PC-9 (cell line): ENCODE measurements around the gene GRB14. TPM values are rescaled to one million over a fixed set of nuclear protein-coding genes. Genes with fewer than 3 reads are reported as not detected.
A peak's percentile ranks its signal among the peaks of the same experiment; 100 is the strongest.

Source experiments
- BruUV-seq: library from RNA; stranded (reverse); fragments of 400-500 nt; replicated peaks from 2 replicates; lab custom pipeline; 2021; lab: Mats Ljungman, UMichigan
- CTCF ChIA-PET: fragments of 300-600 bp; sonication (Branson Sonifier 250); formaldehyde crosslinking; loops from one replicate; lab custom pipeline; 2022; ENCODE audit warnings: antibody characterized with exemption; lab: Charles Lee
- POLR2A ChIA-PET: fragments of 300-600 bp; sonication (Branson Sonifier 250); formaldehyde crosslinking; loops from one replicate; lab custom pipeline; 2022; ENCODE audit warnings: antibody characterized with exemption; ENCODE audit not compliant: unreplicated experiment; lab: Charles Lee
- DNase-seq, 2 experiments: peaks; one replicate each; pipeline versions ENCODE4 v3.0.0 to v3.0.0-alpha.2; 2015 to 2022; ENCODE audit warnings: mixed read lengths in 1 of 2
- H2AFZ ChIP-seq: fragments of 200-600 bp; sonication (generic); 2 replicates; pipeline ENCODE4 v1.8.1; 2017; ENCODE audit warnings: antibody characterized with exemption
- H3F3A ChIP-seq: fragments of 200-600 bp; sonication (generic); 2 replicates; pipeline ENCODE4 v1.8.1; 2017; ENCODE audit warnings: antibody characterized with exemption, mild to moderate bottlenecking, low read depth; ENCODE audit not compliant: insufficient read depth
- H3K27ac ChIP-seq: fragments of 200-600 bp; sonication (generic); 2 replicates; pipeline ENCODE4 v1.6.1; 2016; ENCODE audit warnings: mixed run types
- H3K27me3 ChIP-seq: fragments of 200-600 bp; sonication (generic); 2 replicates; pipeline ENCODE4 v1.6.1; 2016; ENCODE audit warnings: low read depth, mixed run types; ENCODE audit not compliant: insufficient read depth
- H3K36me3 ChIP-seq: fragments of 200-600 bp; sonication (generic); 2 replicates; pipeline ENCODE4 v1.6.1; 2016; ENCODE audit warnings: low read depth, mixed run types
- H3K4me1 ChIP-seq: fragments of 200-600 bp; sonication (generic); replicated peaks from 2 replicates; pipeline ENCODE4 v1.6.1; 2016; ENCODE audit warnings: mixed run types; ENCODE audit not compliant: insufficient read depth
- H3K4me2 ChIP-seq: fragments of 200-600 bp; sonication (generic); 2 replicates; pipeline ENCODE4 v1.6.1; 2017; ENCODE audit warnings: mixed run types
- H3K4me3 ChIP-seq: fragments of 200-600 bp; sonication (generic); 2 replicates; pipeline ENCODE4 v1.6.1; 2016; ENCODE audit warnings: mixed run types
- H3K79me2 ChIP-seq: fragments of 200-600 bp; sonication (generic); 2 replicates; pipeline ENCODE4 v1.6.1; 2017; ENCODE audit warnings: low read depth, mixed run types
- H3K9me2 ChIP-seq: fragments of 200-600 bp; sonication (generic); 2 replicates; pipeline ENCODE4 v1.8.1; 2017; ENCODE audit warnings: mild to moderate bottlenecking; ENCODE audit not compliant: insufficient read depth
- H3K9me3 ChIP-seq: fragments of 200-600 bp; sonication (generic); 2 replicates; pipeline ENCODE4 v1.8.1; 2016; ENCODE audit warnings: low read depth; ENCODE audit not compliant: insufficient read depth
- H4K20me1 ChIP-seq: fragments of 200-600 bp; sonication (generic); 2 replicates; pipeline ENCODE4 v1.8.1; 2017; ENCODE audit not compliant: insufficient read depth
- EZH2 ChIP-seq: fragments of 200-600 bp; sonication (generic); IDR thresholded peaks from 2 replicates; pipeline ENCODE4 v1.8.0; 2017; ENCODE audit warnings: antibody characterized with exemption, low read depth
- intact Hi-C: fragments of 100-400 bp; cut with micrococcal nuclease; formaldehyde crosslinking; loops from one replicate; pipeline ENCODE4 v1.10.0; 2022; ENCODE audit not compliant: unreplicated experiment
- total RNA-seq: library from RNA; stranded (reverse); gene quantifications from 2 replicates; pipeline ENCODE4 v1.2.3, GENCODE V29; 2021
- TF ChIP-seq, protein P1 (sequence below): fragments of 200-600 bp; sonication (generic); conservative IDR thresholded peaks from 2 replicates; pipeline ENCODE4 v1.6.1; 2017; ENCODE audit warnings: mixed run types, antibody characterized with exemption, mild to moderate bottlenecking, moderate library complexity

The GRB14 gene
- total RNA-seq, 1 experiment from 2014 or later = 3.4 TPM

DNA sequence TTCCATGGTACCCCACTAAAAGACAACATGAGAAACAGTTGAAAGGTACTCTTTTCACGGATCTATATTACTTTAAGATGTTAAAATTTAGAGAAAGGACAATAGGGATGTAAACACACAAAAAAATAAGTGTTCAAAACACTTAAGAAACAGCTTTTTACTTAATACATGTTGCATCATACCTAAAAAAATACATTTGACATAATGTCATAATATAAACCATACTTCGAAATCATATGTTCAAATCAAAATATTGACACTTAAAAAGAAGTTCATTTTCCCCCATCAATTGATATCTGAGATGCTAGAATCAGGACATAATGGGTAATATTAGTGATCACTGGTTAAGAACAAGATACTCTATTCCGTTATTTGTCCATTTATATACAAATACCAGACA lies 124.9 kb downstream of the GRB14 start:
- ChIA-PET CTCF (interaction anchor here (0.8 kb wide), 1 partner anchor 406 kb away, joined by 3 read pairs; no protein-coding TSS in a partner anchor), POLR2A (no interaction called here)
- BruUV-seq = no TSS peak

DNA sequence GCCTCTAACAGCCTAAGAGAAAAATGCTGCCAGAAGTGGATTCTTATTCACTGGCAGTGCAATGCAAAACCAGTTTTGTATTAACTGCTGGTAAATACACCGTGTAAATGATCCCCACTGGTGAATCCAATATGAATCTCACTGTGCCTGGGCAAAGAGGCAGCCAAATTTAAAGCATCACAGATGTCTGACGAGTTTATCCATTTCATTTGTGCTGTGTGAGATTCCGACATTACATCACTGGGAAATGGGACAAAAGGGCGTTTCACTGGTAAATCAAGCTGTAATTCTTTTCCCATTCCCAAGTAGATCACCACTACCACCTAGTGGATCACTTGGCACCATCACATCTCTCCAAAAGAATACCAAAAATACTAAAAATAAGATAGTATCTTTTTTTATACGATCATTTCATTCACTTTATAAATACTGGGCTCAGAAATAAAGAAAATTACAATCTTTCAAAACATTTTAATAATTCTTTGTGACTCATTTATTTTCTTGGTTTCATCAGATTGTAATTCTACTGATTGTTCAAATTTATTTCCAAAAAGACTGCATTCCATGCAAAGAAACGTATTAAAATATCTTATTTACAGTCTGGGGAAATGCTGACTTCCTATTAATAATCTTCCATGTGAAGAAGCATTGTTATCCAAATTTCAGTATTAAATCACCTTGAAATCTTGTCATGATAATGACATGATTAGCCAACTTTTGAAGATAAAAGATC lies 125.6 kb downstream of the GRB14 start:
- no peaks in the 10 kb centered on the region for H3K9me2 ChIP-seq
- no peaks in the 10 kb centered on the region for H4K20me1 ChIP-seq
- no peaks in the 10 kb centered on the region for H3K27me3 ChIP-seq
- intact Hi-C loops = loop anchor here (2.0 kb wide), 1 partner anchor 43 kb away; no protein-coding TSS in a partner anchor
- H2AFZ ChIP-seq = no peak overlapping the region
- no peak overlapping the region for H3K27ac ChIP-seq
- POLR2A ChIA-PET = interaction anchor here (0.5 kb wide), 1 partner anchor 486 kb away, joined by 8 read pairs; no protein-coding TSS in a partner anchor
- no peak overlapping the region for H3K4me2 ChIP-seq
- no peaks in the 10 kb centered on the region for H3F3A ChIP-seq
- no peaks in the 10 kb centered on the region for H3K79me2 ChIP-seq
- H3K4me3 ChIP-seq = no peak overlapping the region
- H3K36me3 ChIP-seq = no peaks in the 10 kb centered on the region
- H3K4me1 ChIP-seq = no peaks in the 10 kb centered on the region
- CTCF ChIA-PET = no interaction called here
- DNase-seq = peak; percentile 10 to 40
- no peak for TF ChIP-seq EZH2
- TF ChIP-seq, protein P1, sequence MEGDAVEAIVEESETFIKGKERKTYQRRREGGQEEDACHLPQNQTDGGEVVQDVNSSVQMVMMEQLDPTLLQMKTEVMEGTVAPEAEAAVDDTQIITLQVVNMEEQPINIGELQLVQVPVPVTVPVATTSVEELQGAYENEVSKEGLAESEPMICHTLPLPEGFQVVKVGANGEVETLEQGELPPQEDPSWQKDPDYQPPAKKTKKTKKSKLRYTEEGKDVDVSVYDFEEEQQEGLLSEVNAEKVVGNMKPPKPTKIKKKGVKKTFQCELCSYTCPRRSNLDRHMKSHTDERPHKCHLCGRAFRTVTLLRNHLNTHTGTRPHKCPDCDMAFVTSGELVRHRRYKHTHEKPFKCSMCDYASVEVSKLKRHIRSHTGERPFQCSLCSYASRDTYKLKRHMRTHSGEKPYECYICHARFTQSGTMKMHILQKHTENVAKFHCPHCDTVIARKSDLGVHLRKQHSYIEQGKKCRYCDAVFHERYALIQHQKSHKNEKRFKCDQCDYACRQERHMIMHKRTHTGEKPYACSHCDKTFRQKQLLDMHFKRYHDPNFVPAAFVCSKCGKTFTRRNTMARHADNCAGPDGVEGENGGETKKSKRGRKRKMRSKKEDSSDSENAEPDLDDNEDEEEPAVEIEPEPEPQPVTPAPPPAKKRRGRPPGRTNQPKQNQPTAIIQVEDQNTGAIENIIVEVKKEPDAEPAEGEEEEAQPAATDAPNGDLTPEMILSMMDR = peak; percentile 67
- no peaks in the 10 kb centered on the region for H3K9me3 ChIP-seq
- no TSS peak for BruUV-seq

More for the DNA sequence above, 124.9 kb downstream of the GRB14 start:
- H3K4me3 ChIP-seq = no peak overlapping the region
- H3K79me2 ChIP-seq = no peaks in the 10 kb centered on the region
- no peak overlapping the region for H3K4me2 ChIP-seq
- H3K27me3 ChIP-seq = no peaks in the 10 kb centered on the region
- H3K9me3 ChIP-seq = no peaks in the 10 kb centered on the region
- H3K27ac ChIP-seq = no peak overlapping the region
- no peaks in the 10 kb centered on the region for H3K36me3 ChIP-seq
- intact Hi-C loops = no loop called here
- TF ChIP-seq, protein P1 = no peak
- no peak for TF ChIP-seq EZH2
- no peak overlapping the region for H2AFZ ChIP-seq
- no peaks in the 10 kb centered on the region for H3K4me1 ChIP-seq
- H3K9me2 ChIP-seq = no peaks in the 10 kb centered on the region
- H3F3A ChIP-seq = no peaks in the 10 kb centered on the region
- H4K20me1 ChIP-seq = no peaks in the 10 kb centered on the region
- DNase-seq = no peak

DNA sequence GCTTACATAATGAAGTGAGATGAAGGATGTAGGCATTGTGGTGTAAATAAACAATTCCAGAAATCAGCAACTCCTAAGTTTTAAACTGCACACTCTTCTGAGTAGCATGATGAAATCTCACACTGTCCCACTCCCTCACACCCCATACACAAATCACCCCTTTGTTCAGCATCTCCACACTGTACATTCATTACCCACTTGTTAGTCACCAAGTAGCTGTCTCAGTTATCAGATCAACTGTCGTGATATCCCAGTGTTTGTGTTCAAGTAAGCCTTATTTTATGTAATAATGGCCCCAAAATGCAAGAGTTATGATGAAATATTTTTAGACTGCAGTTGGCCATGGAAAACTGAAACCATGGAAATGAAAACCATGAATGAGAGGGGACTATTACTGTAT lies 135.7 kb downstream of the GRB14 start:
- Histone ChIP-seq H3K79me2 (no peaks in the 10 kb centered on the region), H2AFZ (no peak overlapping the region), H3K9me2 (no peaks in the 10 kb centered on the region), H3K4me2 (no peak overlapping the region), H3K9me3 (no peaks in the 10 kb centered on the region), H3K4me3 (no peak overlapping the region), H3K36me3 (no peaks in the 10 kb centered on the region), H3F3A (no peaks in the 10 kb centered on the region), H3K27me3 (no peaks in the 10 kb centered on the region), H3K4me1 (no peaks in the 10 kb centered on the region), H3K27ac (no peak overlapping the region), H4K20me1 (no peaks in the 10 kb centered on the region)
- no TSS peak for BruUV-seq
- ChIA-PET CTCF (no interaction called here), POLR2A (no interaction called here)
- DNase-seq = no peak
- intact Hi-C loops = no loop called here
- TF ChIP-seq, protein P1 = no peak
- no peak for TF ChIP-seq EZH2
